Occipital lobe (tissue), 2 donors: Measurements from ENCODE around the gene SHISAL2A. TPM values are rescaled to one million over a fixed set of nuclear protein-coding genes. Genes with fewer than 3 reads are reported as not detected.

ENCODE experiments used
- DNase-seq: peaks from one replicate; lab custom pipeline; 2025; lab: John Stamatoyannopoulos, UW
- total RNA-seq: library from RNA; depleted of rRNA; stranded (reverse); fragments of >200 nt; gene quantifications from one replicate; pipeline ENCODE4 v1.2.3, GENCODE V29; 2014

The SHISAL2A gene
- total RNA-seq, 1 donor from 2014 or later: not detected

GRCh38 chr1:52621950-52622349 is 11.0 kb upstream of the SHISAL2A start:
- DNase-seq: no peak

- no peak for DNase-seq
Measured at GRCh38 chr1:52623812-52624211, 9.2 kb upstream of the SHISAL2A start.

- no peak for DNase-seq
Measured at GRCh38 chr1:52627028-52627427, 5.9 kb upstream of the SHISAL2A start.

GRCh38 chr1:52628614-52629324 is 4.2 kb upstream of the SHISAL2A start:
- no peak for DNase-seq

- DNase-seq: no peak
Measured at GRCh38 chr1:52629325-52629643, 3.7 kb upstream of the SHISAL2A start.

- DNase-seq: no peak
Measured at GRCh38 chr1:52629667-52630066, 3.3 kb upstream of the SHISAL2A start.

- DNase-seq: no peak
Measured at GRCh38 chr1:52631759-52632331, 1.1 kb upstream of the SHISAL2A start.

- DNase-seq: no peak
Measured at GRCh38 chr1:52633291-52633754, 355 bp downstream of the SHISAL2A start.

- no peak for DNase-seq
Measured at GRCh38 chr1:52634111-52634510, 1.1 kb downstream of the SHISAL2A start.

GRCh38 chr1:52635321-52636089 is 2.5 kb downstream of the SHISAL2A start:
- no peak for DNase-seq

- no peak for DNase-seq
Measured at GRCh38 chr1:52636721-52637695, 4.0 kb downstream of the SHISAL2A start.

GRCh38 chr1:52637946-52638345 is 5.0 kb downstream of the SHISAL2A start:
- DNase-seq: no peak

- no peak for DNase-seq
Measured at GRCh38 chr1:52640697-52641096, 7.7 kb downstream of the SHISAL2A start.

- no peak for DNase-seq
Measured at GRCh38 chr1:52641307-52641706, 8.3 kb downstream of the SHISAL2A start.

- no peak for DNase-seq
Measured at GRCh38 chr1:52645261-52645660, 12.3 kb downstream of the SHISAL2A start.

- DNase-seq: no peak
Measured at GRCh38 chr1:52651904-52652303, 18.9 kb downstream of the SHISAL2A start.

- no peak for DNase-seq
Measured at GRCh38 chr1:52653207-52653849, 20.4 kb downstream of the SHISAL2A start.

GRCh38 chr1:52654063-52654462 is 21.1 kb downstream of the SHISAL2A start:
- no peak for DNase-seq

- DNase-seq: no peak
Measured at GRCh38 chr1:52657702-52658101, 24.7 kb downstream of the SHISAL2A start.

GRCh38 chr1:52658795-52659194 is 25.8 kb downstream of the SHISAL2A start:
- no peak for DNase-seq

- DNase-seq: no peak
Measured at GRCh38 chr1:52659356-52659755, 26.4 kb downstream of the SHISAL2A start.
